Adrenal gland (tissue), 12 donors: ENCODE data around the gene NMUR1. TPM values are rescaled to one million over a fixed set of nuclear protein-coding genes. Genes with fewer than 3 reads are reported as not detected.

ENCODE experiments used
- DNase-seq, 7 donors: peaks; one replicate each; pipeline ENCODE4 v3.0.0-alpha.2; 2019 to 2020
- H3K27ac ChIP-seq, 5 donors: fragments of 200-600 bp; sonication (generic) in 4 of 5; 1 replicate in 3 of 5; 2 replicates in 2 of 5; pipeline versions ENCODE4 v1.5.1 to v1.8.0; 2016 to 2020; ENCODE audit warnings: mild to moderate bottlenecking in 1 of 5
- H3K27me3 ChIP-seq: fragments of 200-600 bp; 2 replicates; pipeline ENCODE4 v1.8.0; 2021
- H3K36me3 ChIP-seq, 2 donors: fragments of 200-600 bp; replicated peaks in 1 of 2; 1 replicate in 1 of 2; 2 replicates in 1 of 2; pipeline versions ENCODE4 v1.5.1 to v1.8.0; 2018 to 2022
- H3K4me1 ChIP-seq, 2 donors: fragments of 200-600 bp; replicated peaks in 1 of 2; 1 replicate in 1 of 2; 2 replicates in 1 of 2; pipeline versions ENCODE4 v1.5.1 to v1.8.0; 2018 to 2021
- H3K4me3 ChIP-seq, 4 donors: fragments of 200-600 bp; sonication (generic) in 3 of 4; one replicate each; pipeline ENCODE4 v1.5.1; 2016 to 2018
- H3K9me3 ChIP-seq, 3 donors: fragments of 200-600 bp; sonication (generic) in 1 of 3; replicated peaks in 1 of 3; 1 replicate in 2 of 3; 2 replicates in 1 of 3; pipeline versions ENCODE4 v1.5.1 to v1.8.0; 2016 to 2021
- CTCF ChIP-seq, 6 experiments: fragments of 450-650 bp in 4 of 6; fragments of 200-600 bp in 2 of 6; sonication (generic) in 1 of 6; IDR thresholded peaks; 1 replicate in 5 of 6; 2 replicates in 1 of 6; pipeline versions ENCODE4 v1.5.1 to v1.8.0; 2016 to 2021; ENCODE audit warnings: antibody characterized with exemption in 6 of 6, mild to moderate bottlenecking in 2 of 6, moderate library complexity in 1 of 6
- POLR2A ChIP-seq, 2 donors: fragments of 450-650 bp; IDR thresholded peaks; one replicate each; pipeline ENCODE4 v1.6.1; 2017; ENCODE audit warnings: antibody characterized with exemption in 2 of 2, mild to moderate bottlenecking in 2 of 2, moderate library complexity in 1 of 2
- WGBS, 4 donors: extraction: QIAGEN DNeasy Blood & Tissue Kit in 2 of 4; methylation state at CpG; one replicate each; pipeline versions ENCODE4 v1.1.5 to v1.1.7; 2013 to 2017; 5-methylcytosine and 5-hydroxymethylcytosine counted together
- intact Hi-C, 2 donors: fragments of 100-400 bp; cut with DNase I; formaldehyde crosslinking; loops; one replicate each; pipeline versions ENCODE4 v1.14.1 to v1.15.0; 2022 to 2023
- polyA plus RNA-seq, 3 donors: library from polyadenylated mRNA; stranded (reverse); fragments of 200-250 nt in 2 of 3; fragments of 350-450 nt in 1 of 3; fragmentation: Illumina TruSeq in 1 of 3; extraction: RNeasy Lipid Tissue Mini Kit (QIAGEN cat#74804) in 1 of 3; gene quantifications; one replicate each; pipeline ENCODE4 v1.2.3, GENCODE V29; 2013 to 2014
- total RNA-seq, 9 donors: library from RNA; depleted of rRNA in 4 of 9; stranded (reverse); fragments of >200 nt in 4 of 9; fragments of 120-200 nt in 1 of 9; fragmentation: NEBNext Ultra II Directional in 1 of 9; extraction: Animal tissue kit (Norgen Biotek cat#: 25700) in 1 of 9; gene quantifications; one replicate each; pipeline versions ENCODE4 v1.1.0 to v1.2.4, GENCODE V29; 2013 to 2023
- donor health status: healthy with polysubstance abuse.
- donor health status: Bipolar disorder and iron deficiency.
- donor health status: DM: yes; HTN: yes; CAD: no.
- donor health status: DM: no; HTN: no; CAD: no.
- donor health status: DM: no; HTN: no; CAD: no.
- donor health status: DM: yes; HTN: yes; CAD: no.

NMUR1 gene
- total and polyA plus RNA-seq, 12 donors = 0.32 to 3.2 (median 1.3) TPM

DNA sequence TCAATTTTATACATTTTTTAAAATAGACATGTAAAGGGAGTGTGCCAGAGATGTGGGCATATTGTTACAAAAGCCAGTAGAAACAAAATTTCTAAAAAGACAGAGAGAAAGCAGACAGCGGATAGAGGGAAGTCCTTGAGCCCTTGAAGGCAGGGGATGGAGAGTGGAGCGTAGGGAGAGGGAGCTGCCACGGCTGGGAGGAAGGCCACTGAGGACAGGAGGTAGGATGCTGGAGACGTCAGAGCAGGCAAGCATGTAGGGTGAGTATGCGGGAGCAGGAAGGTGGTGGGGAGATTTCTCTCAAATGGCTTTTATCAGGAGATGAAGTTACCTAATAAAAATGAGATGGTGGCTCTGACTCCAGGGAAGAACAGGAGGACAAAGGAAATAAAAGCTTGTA lies 41.9 kb downstream of the NMUR1 start:
- H3K27ac ChIP-seq = no peak overlapping the region
- WGBS, 4 donors = 73 to 83% (median 78%) methylated on average over 5 of the region's 5 CpGs
- no peaks in the 10 kb centered on the region for H3K9me3 ChIP-seq
- no peaks in the 10 kb centered on the region for H3K27me3 ChIP-seq
- H3K4me1 ChIP-seq = no peaks in the 10 kb centered on the region
- no peaks in the 10 kb centered on the region for H3K36me3 ChIP-seq
- no peak overlapping the region for H3K4me3 ChIP-seq
- no peak for DNase-seq
- no peak for TF ChIP-seq CTCF (IDR thresholded peaks at IDR 0.05)
- TF ChIP-seq POLR2A (IDR thresholded peaks at IDR 0.05) = no peak
- intact Hi-C loops = no loop called here

DNA sequence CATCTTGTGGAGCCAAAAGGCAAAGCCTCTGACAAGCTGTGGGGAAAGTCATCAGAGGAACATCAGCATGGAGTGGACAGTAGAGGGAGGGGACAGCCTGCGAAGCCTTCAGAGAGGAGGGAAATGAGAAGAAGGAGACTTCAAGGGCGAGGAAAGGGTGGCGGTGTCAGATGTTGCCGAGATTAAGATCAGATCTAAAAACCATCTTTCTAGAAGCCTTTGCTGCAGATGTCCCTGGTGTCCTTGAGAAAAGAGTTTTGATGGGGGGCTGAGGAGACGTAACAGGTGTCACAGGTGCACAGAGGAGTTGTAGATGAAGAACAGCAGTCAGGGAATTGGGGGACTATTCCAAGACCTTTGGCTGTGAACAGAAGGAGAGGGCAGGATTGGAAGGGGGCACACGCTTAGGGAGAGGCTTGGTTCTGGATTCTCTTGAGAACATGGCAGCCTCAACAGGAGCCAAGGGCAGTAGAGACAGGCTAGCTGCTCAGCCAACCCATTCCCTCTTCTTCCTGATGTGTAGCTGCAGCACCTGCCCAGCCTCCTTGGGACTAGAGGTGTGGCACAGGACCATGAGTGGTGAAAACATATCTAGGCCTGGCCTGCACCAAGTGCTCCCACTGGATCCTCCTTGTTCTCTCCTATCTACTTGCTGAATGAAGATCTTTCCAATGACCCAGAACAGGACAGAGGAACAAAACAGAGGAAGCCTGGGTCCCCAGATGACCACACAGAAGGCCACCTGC lies 43.2 kb downstream of the NMUR1 start:
- intact Hi-C loops = no loop called here
- Histone ChIP-seq H3K4me1 (no peaks in the 10 kb centered on the region), H3K27ac (no peak overlapping the region), H3K36me3 (no peaks in the 10 kb centered on the region), H3K27me3 (no peaks in the 10 kb centered on the region), H3K9me3 (no peaks in the 10 kb centered on the region), H3K4me3 (no peak overlapping the region)
- TF ChIP-seq POLR2A (IDR thresholded peaks at IDR 0.05) (no peak), CTCF (IDR thresholded peaks at IDR 0.05) (no peak)
- no peak for DNase-seq
- 85 to 93% (median 90%) methylated on average over 6 of the region's 6 CpGs for WGBS, 4 donors

- Histone ChIP-seq H3K9me3 (no peaks in the 10 kb centered on the region), H3K4me3 (peak overlapping the region in 2 of 4 donors; percentile 11 to 49), H3K4me1 (no peaks in the 10 kb centered on the region), H3K27me3 (no peaks in the 10 kb centered on the region), H3K36me3 (no peaks in the 10 kb centered on the region), H3K27ac (peak overlapping the region in 3 of 5 donors; percentile 41 to 69 (median 67))
- TF ChIP-seq CTCF (IDR thresholded peaks at IDR 0.05) = no peak
- TF ChIP-seq POLR2A (IDR thresholded peaks at IDR 0.05) = no peak
- peak in 4 of 7 donors; percentile 12 to 57 (median 26) for DNase-seq
- WGBS, 4 donors = 47 to 67% (median 63%) methylated on average over 18 to 65 of the region's 65 CpGs
- intact Hi-C loops = loop anchor here (5.0 kb wide), 1 partner anchor 74 kb away; no protein-coding TSS in a partner anchor
Measured at GRCh38 chr2:231483398-231484329, 46.6 kb downstream of the NMUR1 start.

- peak overlapping the region in 3 of 5 donors; percentile 41 to 69 (median 67) for H3K27ac ChIP-seq
- TF ChIP-seq CTCF (IDR thresholded peaks at IDR 0.05) (peak; percentile 71 to 92 (median 84)), POLR2A (IDR thresholded peaks at IDR 0.05) (no peak)
- no peaks in the 10 kb centered on the region for H3K4me1 ChIP-seq
- H3K36me3 ChIP-seq = no peaks in the 10 kb centered on the region
- intact Hi-C loops = loop anchor here (5.0 kb wide), 1 partner anchor 74 kb away; no protein-coding TSS in a partner anchor
- H3K27me3 ChIP-seq = no peaks in the 10 kb centered on the region
- H3K4me3 ChIP-seq = peak overlapping the region in 2 of 4 donors; percentile 14 to 49
- peak; percentile 76 to 86 (median 77) for DNase-seq
- no peaks in the 10 kb centered on the region for H3K9me3 ChIP-seq
- 10 to 56% (median 16%) methylated on average over 11 to 36 of the region's 36 CpGs for WGBS, 4 donors
Measured at GRCh38 chr2:231482806-231483391, 47.3 kb downstream of the NMUR1 start.
